Natural killer cell treated with Interleukin-12 subunit alpha and Interleukin-12 subunit beta and Interleukin-15 and Interleukin-18, amount 100 ng/mL, for 72 hours (primary cell): ENCODE results near the gene ZMYM4. TPM values are rescaled to one million over a fixed set of nuclear protein-coding genes. Genes with fewer than 3 reads are reported as not detected.

Experiments used
- ATAC-seq, 2 donors: fragments of 150-1000 bp; cut with Tn5 transposase in 1 of 2; sonication (Bioruptor Pico), chemical (Tn5 transposase) in 1 of 2; 2 replicates each; pipeline ENCODE4 v1.10.0; 2021
- DNase-seq: peaks from one replicate; pipeline ENCODE4 v3.0.0; 2022; ENCODE audit warnings: low spot score
- H3K27ac Mint-ChIP-seq, 2 donors: 1 replicate in 1 of 2; 2 replicates in 1 of 2; pipeline ENCODE4 v1.8.0; 2022; ENCODE audit warnings: mixed read lengths in 2 of 2, mild to moderate bottlenecking in 1 of 2, moderate library complexity in 1 of 2
- H3K27me3 Mint-ChIP-seq, 2 donors: 1 replicate in 1 of 2; 2 replicates in 1 of 2; pipeline ENCODE4 v1.8.0; 2022; ENCODE audit warnings: mixed read lengths in 2 of 2
- H3K36me3 Mint-ChIP-seq: one replicate; pipeline ENCODE4 v1.8.0; 2022; ENCODE audit warnings: mixed read lengths
- H3K4me1 Mint-ChIP-seq, 2 donors: 1 replicate in 1 of 2; 2 replicates in 1 of 2; pipeline ENCODE4 v1.8.0; 2022; ENCODE audit warnings: low read depth in 2 of 2, mixed read lengths in 2 of 2, mild to moderate bottlenecking in 1 of 2
- H3K4me3 Mint-ChIP-seq: one replicate; pipeline ENCODE4 v1.8.0; 2022; ENCODE audit warnings: mixed read lengths
- H3K9me3 Mint-ChIP-seq: 2 replicates; pipeline ENCODE4 v1.8.0; 2022; ENCODE audit warnings: mixed read lengths
- total RNA-seq, 2 donors: library from RNA; stranded (reverse); gene quantifications; one replicate each; pipeline ENCODE4 v1.2.3, GENCODE V29; 2022

ZMYM4 gene
- total RNA-seq, 2 donors from 2014 or later, result 36.8 to 41.5 TPM

DNA sequence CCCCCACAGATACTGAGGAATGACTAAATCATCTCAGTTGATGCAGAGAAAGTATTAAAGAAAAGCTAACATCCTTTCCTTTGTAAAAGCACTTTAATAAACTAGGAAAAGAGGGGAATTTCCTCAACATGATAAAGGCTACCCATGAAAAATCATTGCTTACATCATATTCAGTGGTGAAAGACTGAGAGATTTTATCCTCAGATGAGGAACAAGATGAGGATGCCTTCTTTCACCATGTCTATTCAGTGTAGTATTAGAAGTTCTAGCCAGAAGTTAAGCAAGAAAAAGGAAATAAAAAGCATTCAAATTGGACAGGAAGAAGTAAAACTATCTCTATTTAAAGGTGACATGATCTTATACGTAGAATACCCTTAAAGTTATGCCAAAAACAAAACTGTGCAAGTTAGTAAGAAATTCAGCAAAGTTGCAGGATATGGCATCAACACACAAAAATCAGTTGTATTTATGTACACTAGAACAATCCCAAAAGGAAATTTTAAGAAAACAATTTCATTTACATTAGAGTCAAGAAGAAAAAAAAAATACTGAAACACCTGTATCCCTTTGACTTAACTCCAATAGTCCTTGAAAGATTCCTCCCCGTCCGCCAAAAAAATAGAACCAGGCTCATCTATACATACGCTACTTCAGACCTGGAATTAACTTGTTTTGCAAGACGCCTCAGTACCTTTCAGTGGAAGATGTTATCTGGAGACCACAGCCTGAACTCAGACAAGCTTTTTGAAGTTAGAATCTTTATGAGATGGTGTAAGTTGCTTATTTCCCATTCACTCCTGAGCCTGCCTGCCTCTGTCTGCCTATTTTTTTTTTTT lies 17.5 kb downstream of the ZMYM4 start:
- no peak for ATAC-seq
- no peak for DNase-seq
- Mint-ChIP-seq H3K27ac (no peak overlapping the region), H3K4me3 (no peak overlapping the region), H3K36me3 (no peaks in the 10 kb centered on the region), H3K27me3 (no peaks in the 10 kb centered on the region), H3K4me1 (peaks cover 5 to 10% of the 10 kb centered on the region in 2 donors), H3K9me3 (peaks cover 4% of the 10 kb centered on the region)

DNA sequence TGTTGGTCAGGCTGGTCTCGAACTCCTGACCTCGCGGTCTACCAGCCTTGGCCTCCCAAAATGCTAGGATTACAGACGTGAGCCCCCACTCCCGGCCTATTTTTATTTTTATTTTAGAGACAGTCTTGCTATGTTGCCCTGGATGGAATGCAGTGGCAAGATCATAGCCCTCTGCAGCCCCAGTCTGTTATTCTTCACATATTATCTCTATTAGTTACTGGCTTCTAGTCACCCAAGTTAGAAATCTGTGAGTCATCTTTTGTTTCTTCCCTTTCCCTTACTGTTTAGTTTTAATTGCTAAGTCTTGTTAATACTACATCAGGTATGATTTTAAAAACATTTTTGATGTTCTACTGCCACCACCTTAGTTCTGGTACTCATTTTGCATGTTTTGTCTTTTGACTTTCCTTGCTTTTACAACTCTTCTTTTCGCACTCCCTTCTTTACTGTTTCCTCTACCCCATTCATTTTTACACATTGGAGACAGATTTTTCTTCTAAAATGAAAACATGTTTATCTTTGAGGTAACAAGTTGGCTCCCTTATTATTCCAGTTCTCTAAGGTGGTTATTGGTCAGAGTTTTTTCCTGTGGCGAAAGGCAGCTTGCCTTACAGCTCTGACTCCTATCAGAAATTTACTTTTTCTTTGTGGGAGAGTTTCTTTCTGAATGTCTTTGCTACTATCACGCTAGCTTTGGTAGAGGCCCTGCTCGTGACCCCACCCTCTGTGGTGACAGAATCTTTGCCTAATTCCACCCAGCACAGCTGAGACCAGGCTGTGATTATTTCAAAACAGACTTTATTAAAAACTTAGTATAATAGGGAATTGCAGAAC lies 19.5 kb downstream of the ZMYM4 start:
- no peak overlapping the region for H3K27ac Mint-ChIP-seq
- H3K4me1 Mint-ChIP-seq, result peaks cover 5 to 10% of the 10 kb centered on the region in 2 donors

DNA sequence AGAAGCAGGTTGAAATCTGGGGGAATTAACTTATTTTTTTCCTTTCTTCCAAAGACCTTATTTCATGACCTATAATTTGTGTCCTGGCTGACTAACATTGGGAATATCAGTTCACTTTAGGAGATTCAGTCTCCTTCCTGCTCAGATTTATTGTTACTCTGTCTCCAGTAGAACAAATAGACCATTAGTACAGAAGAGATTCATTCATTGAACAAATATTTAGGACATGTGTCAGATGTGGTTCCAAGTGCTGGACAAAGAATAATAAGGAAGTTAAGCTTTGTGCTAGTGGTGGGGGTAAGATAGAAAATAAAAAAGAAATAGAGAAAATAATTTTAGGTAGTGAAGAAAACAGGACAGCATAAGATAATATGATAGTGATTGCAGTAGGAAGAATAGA lies 20.3 kb downstream of the ZMYM4 start:
- no peaks in the 10 kb centered on the region for H3K27me3 Mint-ChIP-seq
- no peak overlapping the region for H3K4me3 Mint-ChIP-seq
- no peak for ATAC-seq
- no peak overlapping the region for H3K27ac Mint-ChIP-seq
- H3K4me1 Mint-ChIP-seq, result peaks cover 5 to 10% of the 10 kb centered on the region in 2 donors
- H3K36me3 Mint-ChIP-seq, result no peaks in the 10 kb centered on the region
- H3K9me3 Mint-ChIP-seq, result no peaks in the 10 kb centered on the region
- DNase-seq, result no peak

More for the DNA sequence above, 19.5 kb downstream of the ZMYM4 start:
- Mint-ChIP-seq H3K9me3 (no peaks in the 10 kb centered on the region), H3K27me3 (no peaks in the 10 kb centered on the region), H3K4me3 (no peak overlapping the region), H3K36me3 (no peaks in the 10 kb centered on the region)
- ATAC-seq (no peak), DNase-seq (no peak)

DNA sequence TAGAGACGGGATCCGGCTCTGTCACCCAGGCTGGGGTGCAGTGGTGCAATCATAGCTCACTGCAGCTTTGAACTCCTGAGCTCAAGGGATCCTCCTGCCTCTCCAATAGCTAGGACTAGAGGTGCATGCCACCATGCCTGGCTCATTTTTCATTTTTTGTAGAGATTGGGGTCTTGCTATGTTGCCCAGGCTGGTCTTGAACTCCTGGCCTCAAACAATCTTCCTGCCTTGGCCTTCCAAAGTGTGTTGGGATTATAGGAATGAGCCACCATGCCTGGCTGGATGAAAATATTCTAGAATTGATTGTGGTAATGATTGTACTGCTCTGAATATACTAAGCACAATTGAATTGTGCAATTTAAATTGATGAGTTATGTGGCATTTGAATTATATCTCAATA lies 21.9 kb downstream of the ZMYM4 start:
- Mint-ChIP-seq H3K4me3 (no peak overlapping the region), H3K4me1 (peaks cover 5 to 10% of the 10 kb centered on the region in 2 donors), H3K36me3 (no peaks in the 10 kb centered on the region), H3K9me3 (no peaks in the 10 kb centered on the region), H3K27me3 (no peaks in the 10 kb centered on the region), H3K27ac (no peak overlapping the region)
- no peak for ATAC-seq
- no peak for DNase-seq

DNA sequence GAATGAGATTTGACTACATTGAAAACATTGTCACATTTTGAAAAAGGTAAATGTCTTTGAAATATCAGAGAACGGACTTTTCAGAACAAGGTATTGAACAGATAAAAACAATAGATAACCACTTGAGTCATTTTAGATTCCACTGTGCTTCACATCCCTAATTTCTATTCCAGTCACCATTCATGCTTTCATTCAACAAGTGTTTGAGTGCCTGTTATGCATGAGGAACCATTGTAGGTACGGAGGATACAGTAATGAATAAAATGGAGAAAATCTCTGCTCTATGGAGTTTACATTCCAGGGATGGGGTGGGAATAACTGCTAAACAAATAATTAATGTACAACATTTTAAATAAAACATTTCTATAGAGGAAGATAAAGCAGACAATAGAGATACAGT lies 26.3 kb downstream of the ZMYM4 start:
- DNase-seq (no peak), ATAC-seq (no peak)
- Mint-ChIP-seq H3K9me3 (no peaks in the 10 kb centered on the region), H3K27me3 (no peaks in the 10 kb centered on the region), H3K36me3 (no peaks in the 10 kb centered on the region), H3K4me3 (no peak overlapping the region), H3K27ac (no peak overlapping the region), H3K4me1 (peaks cover 4 to 12% of the 10 kb centered on the region in 2 donors)

DNA sequence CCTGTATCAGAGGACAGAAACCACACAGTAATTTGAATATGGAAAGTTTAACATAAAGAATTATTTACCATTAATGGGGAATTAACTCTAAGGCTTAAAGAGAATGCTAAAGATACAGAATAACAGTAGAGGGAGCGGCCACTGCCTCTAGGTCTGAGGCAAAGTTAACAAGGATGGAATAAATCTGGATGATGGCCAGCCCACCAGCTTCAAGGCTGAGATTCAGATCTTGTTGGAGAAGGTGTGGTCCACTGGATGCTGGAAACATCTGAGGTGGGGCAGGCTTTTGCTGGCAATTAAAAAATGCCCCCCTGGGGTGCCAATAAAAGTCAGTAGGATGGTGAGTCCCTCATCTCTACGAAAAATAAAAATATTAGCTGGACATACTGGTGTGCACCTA lies 29.4 kb downstream of the ZMYM4 start:
- Mint-ChIP-seq H3K27ac (no peak overlapping the region), H3K9me3 (no peaks in the 10 kb centered on the region), H3K36me3 (no peaks in the 10 kb centered on the region), H3K27me3 (no peaks in the 10 kb centered on the region), H3K4me3 (no peak overlapping the region), H3K4me1 (peaks cover 6 to 12% of the 10 kb centered on the region in 2 donors)
- ATAC-seq, result no peak
- DNase-seq, result no peak

DNA sequence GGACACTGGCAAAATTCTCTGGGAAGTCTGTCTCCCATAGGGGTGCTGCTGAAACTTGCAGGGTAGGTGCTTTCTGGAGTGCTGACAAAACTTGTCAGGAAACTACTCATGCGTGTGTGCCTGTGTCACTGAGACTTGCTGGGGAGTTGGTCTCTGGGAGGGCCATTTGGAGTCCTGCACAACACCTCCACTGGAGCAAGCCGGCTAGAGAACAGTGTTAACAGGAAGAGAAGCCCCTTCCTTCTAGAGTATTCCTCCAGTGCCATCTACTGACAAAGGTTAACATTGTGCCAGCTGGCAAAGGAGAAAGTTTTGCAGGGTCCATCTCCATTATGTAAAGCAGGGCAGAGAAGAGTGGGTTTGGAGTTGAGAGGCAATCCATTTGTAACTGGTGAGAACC lies 30.0 kb downstream of the ZMYM4 start:
- no peaks in the 10 kb centered on the region for H3K27me3 Mint-ChIP-seq
- H3K9me3 Mint-ChIP-seq, result no peaks in the 10 kb centered on the region
- ATAC-seq (peak; percentile 59 to 67), DNase-seq (no peak)
- no peaks in the 10 kb centered on the region for H3K36me3 Mint-ChIP-seq
- peak overlapping the region in 1 of 2 donors; percentile 43 for H3K27ac Mint-ChIP-seq
- H3K4me3 Mint-ChIP-seq, result no peak overlapping the region
- peaks cover 6 to 12% of the 10 kb centered on the region in 2 donors for H3K4me1 Mint-ChIP-seq

DNA sequence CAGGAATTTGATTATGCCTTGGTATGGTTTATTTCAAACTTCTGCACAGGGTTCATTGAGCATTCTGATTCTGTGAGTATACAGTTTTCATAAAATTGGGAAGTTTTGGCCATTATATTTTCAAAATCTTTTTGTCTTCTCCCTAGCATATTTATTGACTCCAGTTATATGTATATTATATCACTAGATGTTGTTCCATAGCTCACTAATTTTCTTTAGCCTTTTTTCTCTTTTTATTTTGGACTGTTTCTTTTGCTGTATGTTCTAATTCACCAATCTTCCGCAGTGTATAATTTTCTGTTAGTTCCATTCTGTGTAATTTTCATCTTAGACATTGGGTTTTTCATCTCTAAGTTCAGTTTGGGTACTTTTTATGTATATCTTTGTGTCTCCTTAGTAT lies 31.9 kb downstream of the ZMYM4 start:
- Mint-ChIP-seq H3K4me1 (peaks cover 6 to 12% of the 10 kb centered on the region in 2 donors), H3K36me3 (no peaks in the 10 kb centered on the region), H3K27ac (no peak overlapping the region), H3K4me3 (no peak overlapping the region), H3K9me3 (no peaks in the 10 kb centered on the region), H3K27me3 (no peaks in the 10 kb centered on the region)
- no peak for ATAC-seq
- DNase-seq, result no peak

DNA sequence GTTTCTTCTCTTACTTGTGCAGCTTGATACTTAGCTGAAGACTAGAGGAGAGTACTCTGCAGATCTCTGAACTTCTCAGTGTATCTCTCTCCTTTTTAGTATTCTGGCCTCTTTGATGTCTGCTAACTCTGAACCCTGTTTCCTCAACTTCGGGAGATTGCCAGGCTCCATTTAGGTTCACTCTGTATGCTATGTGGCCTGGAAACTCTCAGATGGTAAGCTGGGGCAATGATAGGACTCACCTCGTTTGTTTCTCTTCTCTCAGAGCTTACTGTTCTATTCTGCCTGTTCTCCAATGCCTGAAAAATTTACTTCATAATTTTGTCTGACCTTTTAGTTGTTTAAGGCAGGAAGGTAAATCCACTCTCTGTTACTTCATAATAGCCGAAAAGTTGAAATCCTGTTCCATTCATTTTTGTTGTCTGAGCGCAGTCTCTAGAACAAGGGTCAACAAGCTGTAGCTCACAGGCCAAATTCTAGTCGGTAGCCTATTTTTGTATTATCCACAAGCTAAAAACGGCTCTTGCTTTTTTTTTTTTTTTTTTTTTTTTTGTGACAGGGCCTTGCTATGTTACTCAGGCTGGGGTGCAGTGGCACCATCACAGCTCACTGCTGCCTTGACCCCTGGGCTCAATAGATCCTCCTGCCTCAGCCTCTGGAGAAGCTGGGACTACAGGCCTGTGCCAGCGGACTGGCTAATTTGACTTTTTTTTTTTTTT lies 33.3 kb downstream of the ZMYM4 start:
- no peak for DNase-seq
- Mint-ChIP-seq H3K27ac (no peak overlapping the region), H3K36me3 (peaks cover 5% of the 10 kb centered on the region), H3K4me1 (peaks cover 12 to 15% of the 10 kb centered on the region in 2 donors), H3K27me3 (no peaks in the 10 kb centered on the region), H3K9me3 (no peaks in the 10 kb centered on the region), H3K4me3 (no peak overlapping the region)
- no peak for ATAC-seq

DNA sequence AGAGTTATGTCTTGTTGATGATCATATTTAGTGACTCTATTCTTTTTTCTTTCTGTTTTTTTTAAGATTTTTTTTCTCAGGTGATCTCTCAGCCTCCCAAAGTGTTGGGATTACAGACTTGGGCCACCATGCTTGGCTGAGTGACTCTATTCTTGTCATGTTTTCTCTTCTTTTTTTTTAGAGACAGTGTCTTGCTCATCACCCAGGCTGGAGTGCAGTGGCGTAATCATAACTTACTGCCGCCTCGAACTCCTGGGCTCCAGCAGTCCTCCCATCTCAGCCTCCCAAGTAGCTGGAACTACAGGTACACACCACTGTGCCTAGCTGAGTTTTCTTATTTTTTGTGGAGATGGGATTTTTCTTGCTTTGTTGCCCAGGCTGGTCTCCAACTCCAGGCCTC lies 36.9 kb downstream of the ZMYM4 start:
- Mint-ChIP-seq H3K9me3 (no peaks in the 10 kb centered on the region), H3K4me3 (no peak overlapping the region), H3K27me3 (no peaks in the 10 kb centered on the region), H3K36me3 (peaks cover 6% of the 10 kb centered on the region), H3K27ac (no peak overlapping the region), H3K4me1 (peaks cover 0 to 11% of the 10 kb centered on the region in 2 donors)
- ATAC-seq, result no peak
- DNase-seq, result no peak

DNA sequence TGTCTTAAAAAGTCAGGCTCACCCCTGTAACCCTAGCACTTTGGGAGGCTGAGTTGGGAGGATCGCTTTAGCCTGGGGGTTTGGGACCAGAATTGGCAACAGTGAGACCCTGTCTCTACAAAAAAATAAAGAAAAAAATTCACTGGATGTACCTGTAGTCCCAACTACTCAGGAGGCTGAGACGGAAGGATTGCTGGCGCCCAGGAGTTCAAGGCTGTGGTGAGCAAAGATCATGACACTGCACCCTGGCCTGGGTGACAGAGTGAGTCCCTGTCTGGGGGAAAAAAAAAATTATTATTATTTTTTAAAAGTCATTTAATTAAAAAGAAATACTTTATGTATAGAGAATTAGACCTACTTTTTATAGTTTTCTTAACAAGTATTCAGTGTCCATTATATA lies 47.1 kb downstream of the ZMYM4 start:
- H3K27me3 Mint-ChIP-seq, result no peaks in the 10 kb centered on the region
- DNase-seq, result no peak
- no peak overlapping the region for H3K27ac Mint-ChIP-seq
- H3K4me1 Mint-ChIP-seq, result peaks cover 0 to 5% of the 10 kb centered on the region in 2 donors
- H3K4me3 Mint-ChIP-seq, result no peak overlapping the region
- peaks cover 5% of the 10 kb centered on the region for H3K36me3 Mint-ChIP-seq
- H3K9me3 Mint-ChIP-seq, result no peaks in the 10 kb centered on the region
- ATAC-seq, result no peak

DNA sequence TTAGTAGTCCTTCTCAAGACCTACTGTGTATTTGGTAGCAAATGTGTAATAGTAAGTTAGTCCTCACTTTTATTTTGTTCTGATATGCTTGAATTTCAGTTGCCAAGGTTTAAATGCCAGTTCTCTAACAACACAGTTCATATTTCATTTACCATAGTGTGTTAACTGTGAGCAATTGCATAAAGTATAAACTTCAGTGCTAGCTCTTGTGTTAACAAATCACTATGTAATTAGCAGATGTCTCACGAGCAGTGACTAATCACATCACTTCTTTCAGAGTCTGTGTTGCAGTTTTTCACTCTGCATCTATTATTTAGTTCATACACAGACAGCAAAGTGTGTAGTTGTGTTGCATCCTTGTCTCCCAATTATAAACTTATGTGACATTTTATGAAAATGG lies 47.8 kb downstream of the ZMYM4 start:
- Mint-ChIP-seq H3K27me3 (no peaks in the 10 kb centered on the region), H3K4me1 (peaks cover 0 to 9% of the 10 kb centered on the region in 2 donors), H3K4me3 (no peak overlapping the region), H3K27ac (no peak overlapping the region), H3K36me3 (peaks cover 5% of the 10 kb centered on the region), H3K9me3 (no peaks in the 10 kb centered on the region)
- ATAC-seq (no peak), DNase-seq (no peak)

DNA sequence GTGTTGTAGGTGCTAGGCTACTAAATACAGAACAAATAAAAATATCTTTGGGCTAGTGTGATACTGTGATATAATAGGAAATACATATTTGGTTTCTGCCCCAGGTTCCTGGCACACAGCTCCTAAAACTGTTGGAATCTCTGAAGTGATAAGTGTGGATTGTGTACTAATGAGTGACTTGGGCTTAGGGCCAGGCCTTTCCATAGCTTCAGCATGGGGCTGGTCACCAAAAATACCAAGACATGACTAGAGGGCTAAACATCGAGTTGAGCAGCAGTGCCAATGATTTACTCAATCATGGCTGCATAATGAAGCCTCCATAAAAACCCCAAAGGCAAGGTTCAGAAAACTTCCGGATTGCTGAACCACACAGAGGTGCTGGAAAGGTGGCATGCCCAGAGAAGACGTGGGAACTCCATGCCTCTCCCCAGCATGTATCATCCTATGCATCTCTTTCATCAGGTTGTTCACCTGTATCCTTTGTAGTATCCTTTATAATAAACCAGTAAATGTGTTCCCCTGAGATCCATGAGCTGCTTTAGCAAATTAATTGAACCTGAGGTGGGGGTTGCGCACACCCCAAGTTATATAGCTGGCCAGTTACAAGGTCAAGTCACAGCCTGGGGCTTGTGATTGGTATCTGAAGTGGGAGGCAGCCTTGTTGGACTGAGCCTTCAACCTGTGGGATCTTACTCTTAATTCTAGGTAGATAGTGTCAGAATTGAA lies 51.6 kb downstream of the ZMYM4 start:
- H3K36me3 Mint-ChIP-seq, result peaks cover 5% of the 10 kb centered on the region
- no peak overlapping the region for H3K4me3 Mint-ChIP-seq
- DNase-seq (no peak), ATAC-seq (no peak)
- H3K4me1 Mint-ChIP-seq, result peaks cover 0 to 15% of the 10 kb centered on the region in 2 donors
- H3K9me3 Mint-ChIP-seq, result no peaks in the 10 kb centered on the region
- H3K27ac Mint-ChIP-seq, result no peak overlapping the region
- H3K27me3 Mint-ChIP-seq, result no peaks in the 10 kb centered on the region
